GM19025 (cell line): ENCODE measurements around the gene HMGB3.

Experiments
- ATAC-seq: cut with Tn5 transposase; IDR thresholded peaks from one replicate; pipeline ENCODE4 v1.9.1; 2021; ENCODE audit warnings: mild to moderate bottlenecking, low read depth, moderate library complexity; ENCODE audit not compliant: unreplicated experiment

Gene HMGB3

GRCh38 chrX:151039351-151039750 is 56.2 kb downstream of the HMGB3 start:
- ATAC-seq, result no peak
